GM23338 (cell line): ENCODE results near the gene ATP5MG. TPM values are rescaled to one million over a fixed set of nuclear protein-coding genes. Genes with fewer than 3 reads are reported as not detected.

Source experiments
- ATAC-seq: fragments of 200-7000 bp; cut with Tn5 transposase; 3 replicates; pipeline ENCODE4 v1.9.1; 2020
- DNase-seq: peaks from one replicate; pipeline ENCODE4 v3.0.0-alpha.2; 2015; ENCODE audit warnings: low spot score
- H2AFZ ChIP-seq: fragments of 200-600 bp; sonication (generic); 2 replicates; pipeline ENCODE4 v1.8.0; 2016; ENCODE audit warnings: antibody characterized with exemption, mild to moderate bottlenecking, moderate library complexity
- H3F3A ChIP-seq: fragments of 200-600 bp; sonication (generic); replicated peaks from 2 replicates; pipeline ENCODE4 v1.8.0; 2017; ENCODE audit warnings: antibody characterized with exemption, mixed run types, low read depth
- H3K27ac ChIP-seq: fragments of 200-600 bp; sonication (generic); 2 replicates; pipeline ENCODE4 v1.6.1; 2016; ENCODE audit warnings: low read depth
- H3K27me3 ChIP-seq: fragments of 200-600 bp; sonication (generic); 2 replicates; pipeline ENCODE4 v1.8.0; 2016; ENCODE audit warnings: mild to moderate bottlenecking, mixed run types, moderate library complexity; ENCODE audit not compliant: insufficient read depth
- H3K36me3 ChIP-seq: fragments of 200-600 bp; sonication (generic); 2 replicates; pipeline ENCODE4 v1.8.0; 2016; ENCODE audit warnings: mild to moderate bottlenecking; ENCODE audit not compliant: insufficient read depth
- H3K4me1 ChIP-seq: fragments of 200-600 bp; sonication (generic); 2 replicates; pipeline ENCODE4 v1.8.0; 2016; ENCODE audit warnings: mild to moderate bottlenecking, moderate library complexity; ENCODE audit not compliant: insufficient read depth
- H3K4me2 ChIP-seq: fragments of 200-600 bp; sonication (generic); 2 replicates; pipeline ENCODE4 v1.7.1; 2017; ENCODE audit warnings: mixed run types
- H3K4me3 ChIP-seq: fragments of 200-600 bp; sonication (generic); 2 replicates; pipeline ENCODE4 v1.6.1; 2016; ENCODE audit warnings: mixed run types
- H3K79me2 ChIP-seq: fragments of 200-600 bp; sonication (generic); replicated peaks from 2 replicates; pipeline ENCODE4 v1.8.0; 2017; ENCODE audit warnings: mild to moderate bottlenecking; ENCODE audit not compliant: insufficient read depth
- H3K9me2 ChIP-seq: fragments of 200-600 bp; sonication (generic); 2 replicates; pipeline ENCODE4 v1.8.0; 2017; ENCODE audit not compliant: insufficient read depth
- H4K20me1 ChIP-seq: fragments of 200-600 bp; sonication (generic); replicated peaks from 2 replicates; pipeline ENCODE4 v1.8.0; 2017; ENCODE audit warnings: mild to moderate bottlenecking; ENCODE audit not compliant: insufficient read depth
- H3K27ac Mint-ChIP-seq: 2 replicates; pipeline ENCODE4 v1.8.0; 2020; ENCODE audit warnings: inconsistent platforms, mild to moderate bottlenecking, moderate library complexity, mixed read lengths
- H3K27me3 Mint-ChIP-seq: 3 replicates; pipeline ENCODE4 v1.8.0; 2022; ENCODE audit warnings: low read depth, mild to moderate bottlenecking, moderate library complexity, mixed read lengths, inconsistent platforms; ENCODE audit not compliant: insufficient read depth, poor library complexity
- H3K36me3 Mint-ChIP-seq: 3 replicates; pipeline ENCODE4 v1.8.0; 2021; ENCODE audit warnings: low read depth, mild to moderate bottlenecking, inconsistent platforms, moderate library complexity, mixed read lengths
- H3K4me1 Mint-ChIP-seq: 3 replicates; pipeline ENCODE4 v1.8.0; 2020; ENCODE audit warnings: mild to moderate bottlenecking, inconsistent platforms, mixed read lengths
- H3K4me3 Mint-ChIP-seq: 3 replicates; pipeline ENCODE4 v1.8.0; 2021; ENCODE audit warnings: moderate library complexity, mild to moderate bottlenecking, inconsistent platforms, mixed read lengths
- H3K9me3 Mint-ChIP-seq: 3 replicates; pipeline ENCODE4 v1.8.0; 2020; ENCODE audit warnings: moderate library complexity, mild to moderate bottlenecking, inconsistent platforms, mixed read lengths
- CREB1 ChIP-seq: fragments of 250-450 bp; sonication (Bioruptor Pico); IDR thresholded peaks from 2 replicates; pipeline ENCODE4 v1.5.0; 2020; ENCODE audit warnings: low read depth, mild to moderate bottlenecking, moderate library complexity
- CTCF ChIP-seq, 2 experiments: fragments of 200-600 bp in 1 of 2; sonication (generic) in 1 of 2; conservative IDR thresholded peaks; 2 replicates each; pipeline versions ENCODE4 v1.5.1 to v1.6.1; 2016 to 2017; ENCODE audit warnings: antibody characterized with exemption in 2 of 2, low read depth in 2 of 2, mild to moderate bottlenecking in 2 of 2, moderate library complexity in 1 of 2
- ETS1 ChIP-seq: IDR thresholded peaks from 2 replicates; pipeline ENCODE4 v1.6.1; 2016; ENCODE audit warnings: antibody characterized with exemption
- EZH2 ChIP-seq: fragments of 200-600 bp; sonication (generic); IDR thresholded peaks from one replicate; pipeline ENCODE4 v1.8.0; 2017; ENCODE audit warnings: antibody characterized with exemption, mild to moderate bottlenecking, low read depth; ENCODE audit not compliant: unreplicated experiment
- EZH2phosphoT487 ChIP-seq: fragments of 200-600 bp; sonication (generic); IDR thresholded peaks from one replicate; pipeline ENCODE4 v1.8.1; 2018; ENCODE audit warnings: antibody characterized with exemption; ENCODE audit not compliant: unreplicated experiment
- JUNB ChIP-seq: IDR thresholded peaks from one replicate; pipeline ENCODE4 v1.6.1; 2016; ENCODE audit warnings: antibody characterized with exemption; ENCODE audit not compliant: unreplicated experiment
- NANOG ChIP-seq: IDR thresholded peaks from 2 replicates; pipeline ENCODE4 v1.6.1; 2016; ENCODE audit warnings: antibody characterized with exemption, borderline replicate concordance
- POLR2AphosphoS5 ChIP-seq: IDR thresholded peaks from 2 replicates; pipeline ENCODE4 v1.6.1; 2016; ENCODE audit warnings: antibody characterized with exemption, low read depth
- REST ChIP-seq: IDR thresholded peaks from one replicate; pipeline ENCODE4 v1.6.1; 2018; ENCODE audit warnings: antibody characterized with exemption; ENCODE audit not compliant: unreplicated experiment
- STAT1 ChIP-seq: IDR thresholded peaks from one replicate; pipeline ENCODE4 v1.6.1; 2016; ENCODE audit warnings: antibody characterized with exemption; ENCODE audit not compliant: unreplicated experiment
- ZNF114 ChIP-seq: fragments of 250-450 bp; sonication (Bioruptor Pico); IDR thresholded peaks from 2 replicates; pipeline ENCODE4 v1.5.0; 2020; ENCODE audit warnings: mild to moderate bottlenecking, moderate library complexity
- ZNF331 ChIP-seq: fragments of 250-450 bp; sonication (Bioruptor Pico); IDR thresholded peaks from 2 replicates; pipeline ENCODE4 v1.5.0; 2020; ENCODE audit warnings: low read depth, mild to moderate bottlenecking, moderate library complexity
- polyA plus RNA-seq: library from polyadenylated mRNA; unstranded; fragments of >200 nt; fragmentation: Nextera tagmentation; extraction: Ambion mirVana; gene quantifications from 2 replicates; pipeline ENCODE4 v1.2.1, GENCODE V29; 2016
- total RNA-seq: library from RNA; depleted of rRNA; stranded (reverse); fragments of >200 nt; shearing (Covaris generic); gene quantifications from 2 replicates; pipeline ENCODE4 v1.2.3, GENCODE V29; 2014
- TF ChIP-seq, protein P1 (sequence below): fragments of 250-450 bp; sonication (Bioruptor Pico); IDR thresholded peaks from 2 replicates; pipeline ENCODE4 v1.5.0; 2020; ENCODE audit warnings: mild to moderate bottlenecking, moderate library complexity

Gene ATP5MG
- total and polyA plus RNA-seq, 2 experiments from 2014 or later, result 41.7 to 987 TPM

GRCh38 chr11:118438314-118438931 is 37.0 kb downstream of the ATP5MG start:
- H3F3A ChIP-seq, result peaks cover 11% of the 10 kb centered on the region; the same call in 1 of the 2 replicates
- peaks cover 4% of the 10 kb centered on the region; the same call in 1 of the 2 replicates for H3K36me3 ChIP-seq
- peaks cover 51% of the 10 kb centered on the region for H3K4me1 ChIP-seq
- peak overlapping the region; percentile 96 for H3K4me2 ChIP-seq
- no peak overlapping the region for H2AFZ ChIP-seq
- Mint-ChIP-seq H3K27ac (no peak overlapping the region), H3K36me3 (peaks cover 20% of the 10 kb centered on the region), H3K27me3 (peaks cover 14% of the 10 kb centered on the region), H3K9me3 (no peaks in the 10 kb centered on the region; the same call in 2 of the 3 replicates), H3K4me1 (peaks cover 51% of the 10 kb centered on the region), H3K4me3 (peak overlapping the region; percentile 97)
- H3K27me3 ChIP-seq, result peaks cover 7% of the 10 kb centered on the region
- H3K4me3 ChIP-seq, result peak overlapping the region; percentile 77
- DNase-seq, result peak; percentile 80
- H3K27ac ChIP-seq, result peak overlapping the region; percentile 58; the same call in 1 of the 2 replicates
- peaks cover 68% of the 10 kb centered on the region for H3K79me2 ChIP-seq
- no peaks in the 10 kb centered on the region for H3K9me2 ChIP-seq
- TF ChIP-seq ZNF114 (no peak), CREB1 (CRISPR knock-in tag) (no peak), REST (no peak), POLR2AphosphoS5 (no peak), NANOG (no peak), EZH2phosphoT487 (no peak), STAT1 (no peak), ETS1 (no peak), EZH2 (no peak), ZNF331 (no peak), JUNB (no peak), CTCF (conservative IDR thresholded peaks at IDR 0.05; ENCODE audit: low read depth in 2 of 2) (no peak)
- TF ChIP-seq, protein P1, sequence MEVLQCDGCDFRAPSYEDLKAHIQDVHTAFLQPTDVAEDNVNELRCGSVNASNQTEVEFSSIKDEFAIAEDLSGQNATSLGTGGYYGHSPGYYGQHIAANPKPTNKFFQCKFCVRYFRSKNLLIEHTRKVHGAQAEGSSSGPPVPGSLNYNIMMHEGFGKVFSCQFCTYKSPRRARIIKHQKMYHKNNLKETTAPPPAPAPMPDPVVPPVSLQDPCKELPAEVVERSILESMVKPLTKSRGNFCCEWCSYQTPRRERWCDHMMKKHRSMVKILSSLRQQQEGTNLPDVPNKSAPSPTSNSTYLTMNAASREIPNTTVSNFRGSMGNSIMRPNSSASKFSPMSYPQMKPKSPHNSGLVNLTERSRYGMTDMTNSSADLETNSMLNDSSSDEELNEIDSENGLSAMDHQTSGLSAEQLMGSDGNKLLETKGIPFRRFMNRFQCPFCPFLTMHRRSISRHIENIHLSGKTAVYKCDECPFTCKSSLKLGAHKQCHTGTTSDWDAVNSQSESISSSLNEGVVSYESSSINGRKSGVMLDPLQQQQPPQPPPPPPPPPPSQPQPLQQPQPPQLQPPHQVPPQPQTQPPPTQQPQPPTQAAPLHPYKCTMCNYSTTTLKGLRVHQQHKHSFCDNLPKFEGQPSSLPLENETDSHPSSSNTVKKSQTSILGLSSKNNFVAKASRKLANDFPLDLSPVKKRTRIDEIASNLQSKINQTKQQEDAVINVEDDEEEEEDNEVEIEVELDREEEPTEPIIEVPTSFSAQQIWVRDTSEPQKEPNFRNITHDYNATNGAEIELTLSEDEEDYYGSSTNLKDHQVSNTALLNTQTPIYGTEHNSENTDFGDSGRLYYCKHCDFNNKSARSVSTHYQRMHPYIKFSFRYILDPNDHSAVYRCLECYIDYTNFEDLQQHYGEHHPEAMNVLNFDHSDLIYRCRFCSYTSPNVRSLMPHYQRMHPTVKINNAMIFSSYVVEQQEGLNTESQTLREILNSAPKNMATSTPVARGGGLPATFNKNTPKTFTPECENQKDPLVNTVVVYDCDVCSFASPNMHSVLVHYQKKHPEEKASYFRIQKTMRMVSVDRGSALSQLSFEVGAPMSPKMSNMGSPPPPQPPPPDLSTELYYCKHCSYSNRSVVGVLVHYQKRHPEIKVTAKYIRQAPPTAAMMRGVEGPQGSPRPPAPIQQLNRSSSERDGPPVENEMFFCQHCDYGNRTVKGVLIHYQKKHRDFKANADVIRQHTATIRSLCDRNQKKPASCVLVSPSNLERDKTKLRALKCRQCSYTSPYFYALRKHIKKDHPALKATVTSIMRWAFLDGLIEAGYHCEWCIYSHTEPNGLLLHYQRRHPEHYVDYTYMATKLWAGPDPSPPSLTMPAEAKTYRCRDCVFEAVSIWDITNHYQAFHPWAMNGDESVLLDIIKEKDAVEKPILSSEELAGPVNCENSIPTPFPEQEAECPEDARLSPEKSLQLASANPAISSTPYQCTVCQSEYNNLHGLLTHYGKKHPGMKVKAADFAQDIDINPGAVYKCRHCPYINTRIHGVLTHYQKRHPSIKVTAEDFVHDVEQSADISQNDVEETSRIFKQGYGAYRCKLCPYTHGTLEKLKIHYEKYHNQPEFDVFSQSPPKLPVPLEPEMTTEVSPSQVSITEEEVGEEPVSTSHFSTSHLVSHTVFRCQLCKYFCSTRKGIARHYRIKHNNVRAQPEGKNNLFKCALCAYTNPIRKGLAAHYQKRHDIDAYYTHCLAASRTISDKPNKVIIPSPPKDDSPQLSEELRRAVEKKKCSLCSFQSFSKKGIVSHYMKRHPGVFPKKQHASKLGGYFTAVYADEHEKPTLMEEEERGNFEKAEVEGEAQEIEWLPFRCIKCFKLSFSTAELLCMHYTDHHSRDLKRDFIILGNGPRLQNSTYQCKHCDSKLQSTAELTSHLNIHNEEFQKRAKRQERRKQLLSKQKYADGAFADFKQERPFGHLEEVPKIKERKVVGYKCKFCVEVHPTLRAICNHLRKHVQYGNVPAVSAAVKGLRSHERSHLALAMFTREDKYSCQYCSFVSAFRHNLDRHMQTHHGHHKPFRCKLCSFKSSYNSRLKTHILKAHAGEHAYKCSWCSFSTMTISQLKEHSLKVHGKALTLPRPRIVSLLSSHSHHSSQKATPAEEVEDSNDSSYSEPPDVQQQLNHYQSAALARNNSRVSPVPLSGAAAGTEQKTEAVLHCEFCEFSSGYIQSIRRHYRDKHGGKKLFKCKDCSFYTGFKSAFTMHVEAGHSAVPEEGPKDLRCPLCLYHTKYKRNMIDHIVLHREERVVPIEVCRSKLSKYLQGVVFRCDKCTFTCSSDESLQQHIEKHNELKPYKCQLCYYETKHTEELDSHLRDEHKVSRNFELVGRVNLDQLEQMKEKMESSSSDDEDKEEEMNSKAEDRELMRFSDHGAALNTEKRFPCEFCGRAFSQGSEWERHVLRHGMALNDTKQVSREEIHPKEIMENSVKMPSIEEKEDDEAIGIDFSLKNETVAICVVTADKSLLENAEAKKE, result no peak
- ATAC-seq, result peak; percentile 2; the same call in 1 of the 3 replicates
- H4K20me1 ChIP-seq, result peaks cover 58% of the 10 kb centered on the region
